NCI-H69 (cell line): ENCODE results near the gene DMAC1.

Source experiments
- DNase-seq: peaks from one replicate; lab custom pipeline; 2025; lab: John Stamatoyannopoulos, UW

DMAC1 gene

GRCh38 chr9:7782400-7783120 lies 17.0 kb downstream of the DMAC1 start:
- peak; percentile 88 for DNase-seq

- DNase-seq = no peak
Measured at GRCh38 chr9:7780261-7780988, 19.2 kb downstream of the DMAC1 start.

GRCh38 chr9:7778851-7779600 lies 20.6 kb downstream of the DMAC1 start:
- peak; percentile 29 for DNase-seq

- DNase-seq = peak; percentile 99
Measured at GRCh38 chr9:7777771-7778170, 21.8 kb downstream of the DMAC1 start.

GRCh38 chr9:7770111-7770510 lies 29.5 kb downstream of the DMAC1 start:
- peak; percentile 13 for DNase-seq

GRCh38 chr9:7762600-7762999 lies 37.0 kb downstream of the DMAC1 start:
- DNase-seq = no peak

- DNase-seq = no peak
Measured at GRCh38 chr9:7760014-7760415, 39.6 kb downstream of the DMAC1 start.

- DNase-seq = no peak
Measured at GRCh38 chr9:7756088-7756487, 43.5 kb downstream of the DMAC1 start.

- DNase-seq = no peak
Measured at GRCh38 chr9:7752481-7752880, 47.1 kb downstream of the DMAC1 start.
